T-helper 17 cell (primary cell): Measurements from ENCODE around the gene MBD6. TPM values are rescaled to one million over a fixed set of nuclear protein-coding genes. Genes with fewer than 3 reads are reported as not detected.
A peak's percentile ranks its signal among the peaks of the same experiment; 100 is the strongest.
"Not testable (repeated sequence)": the region's sequence is repeated elsewhere in the genome, so short reads cannot be mapped to it uniquely, and the experiment has no call there.

Experiments
- ATAC-seq: fragments of 150-1000 bp; cut with Tn5 transposase; 2 replicates; pipeline ENCODE4 v1.10.0; 2021; ENCODE audit warnings: mild to moderate bottlenecking, moderate library complexity
- DNase-seq, 3 donors: peaks; one replicate each; pipeline versions ENCODE4 v3.0.0 to v3.0.0-alpha.2; 2020 to 2021
- H3K9me3 ChIP-seq: one replicate; pipeline ENCODE4 v1.7.0; 2013; ENCODE audit warnings: low read length, mild to moderate bottlenecking; ENCODE audit not compliant: control insufficient read depth, poor library complexity, severe bottlenecking
- H3K27ac Mint-ChIP-seq: one replicate; pipeline ENCODE4 v1.8.0; 2022; ENCODE audit warnings: mild to moderate bottlenecking, moderate library complexity, mixed read lengths
- H3K27me3 Mint-ChIP-seq: one replicate; pipeline ENCODE4 v1.8.0; 2022; ENCODE audit warnings: mixed read lengths
- H3K36me3 Mint-ChIP-seq: one replicate; pipeline ENCODE4 v1.8.0; 2022; ENCODE audit warnings: low read depth, mixed read lengths
- H3K4me1 Mint-ChIP-seq: one replicate; pipeline ENCODE4 v1.8.0; 2022; ENCODE audit warnings: mild to moderate bottlenecking, mixed read lengths
- H3K4me3 Mint-ChIP-seq: one replicate; pipeline ENCODE4 v1.8.0; 2022; ENCODE audit warnings: mild to moderate bottlenecking, moderate library complexity, mixed read lengths
- total RNA-seq, 4 donors: library from RNA in 2 of 4; stranded (reverse) in 2 of 4; gene quantifications; one replicate each; pipeline ENCODE4 v1.2.3 and lab custom pipeline; 2022 to 2026

Gene MBD6
- total RNA-seq, 2 donors from 2014 or later = 82.4 to 93.5 TPM

DNA sequence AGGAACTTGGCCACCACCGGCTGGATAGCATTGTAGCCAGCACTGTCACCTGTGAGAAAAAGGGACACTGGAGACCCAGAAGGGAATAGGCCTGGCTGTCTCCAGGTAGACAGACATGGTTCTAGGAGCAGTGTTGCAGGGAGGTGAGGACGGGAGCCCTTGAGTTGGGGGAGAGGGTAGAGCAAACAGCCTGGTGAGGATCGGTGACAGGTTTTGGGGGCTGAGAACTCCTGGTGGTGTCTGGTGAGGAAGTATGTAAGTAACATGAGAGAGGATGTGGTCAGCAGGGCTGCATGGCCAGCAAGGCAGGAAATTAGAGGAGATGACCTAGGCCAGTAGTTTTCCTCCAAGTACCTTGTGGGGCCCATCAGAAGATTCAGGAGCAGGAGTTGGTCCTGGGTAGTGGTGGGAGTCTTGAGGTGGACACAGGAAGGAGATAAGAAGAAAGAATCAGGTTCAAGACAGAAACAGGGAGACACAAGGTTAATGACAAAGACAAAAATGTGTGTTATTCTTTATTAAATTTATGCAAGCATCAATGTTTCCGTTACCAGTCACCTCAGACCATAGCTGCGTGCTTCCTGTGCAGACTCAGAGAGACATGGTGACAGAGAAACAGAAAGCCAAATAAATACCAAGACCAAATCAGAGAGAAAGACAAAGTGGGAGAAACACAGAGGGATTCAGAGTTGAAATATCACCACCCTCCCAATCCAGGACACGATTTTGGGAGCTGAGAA lies 43.1 kb upstream of the MBD6 start, which contains the start of gene ARHGAP9:
Gene ARHGAP9, minus strand, starts transcription at position 491 of the 740 bp plus-strand sequence. Its CDS starts 460 bp downstream, at position 31.
- Mint-ChIP-seq H3K4me1 (peaks cover 62% of the 10 kb centered on the region), H3K36me3 (peaks cover 5% of the 10 kb centered on the region), H3K27ac (peak within 1 kb of the TSS; percentile 100), H3K4me3 (peak within 1 kb of the TSS; percentile 98), H3K27me3 (no peaks in the 10 kb centered on the region)
- ATAC-seq (peak; percentile 69), DNase-seq (peak in 2 of 3 donors; percentile 40 to 47)
- no peaks in the 10 kb centered on the region for H3K9me3 ChIP-seq

GRCh38 chr12:57481671-57482070 lies 41.0 kb upstream of the MBD6 start:
- Mint-ChIP-seq H3K36me3 (peaks cover 3% of the 10 kb centered on the region), H3K4me3 (no peak overlapping the region), H3K27me3 (no peaks in the 10 kb centered on the region), H3K27ac (peak overlapping the region; percentile 100), H3K4me1 (peaks cover 52% of the 10 kb centered on the region)
- no peaks in the 10 kb centered on the region for H3K9me3 ChIP-seq
- DNase-seq = no peak
- ATAC-seq = no peak

DNA sequence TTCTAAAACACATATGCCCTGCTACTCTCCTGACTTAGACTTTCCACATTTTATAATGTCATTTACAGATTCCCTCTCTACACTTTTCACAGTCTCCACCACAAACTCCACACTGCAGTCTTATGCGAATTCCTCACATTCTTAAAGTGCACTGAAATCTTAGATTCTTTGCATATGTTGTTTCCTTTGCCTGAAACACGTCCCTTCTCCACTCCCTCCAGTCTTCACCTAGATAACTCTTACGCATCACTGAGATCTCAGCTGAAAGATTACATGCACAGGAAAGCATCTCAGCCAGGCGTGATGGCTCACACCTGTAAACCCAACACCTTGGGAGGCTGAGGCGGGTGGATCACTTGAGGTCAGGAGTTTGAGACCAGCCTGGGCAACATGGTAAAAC lies 39.2 kb upstream of the MBD6 start:
- H3K9me3 ChIP-seq = no peaks in the 10 kb centered on the region
- Mint-ChIP-seq H3K27me3 (no peaks in the 10 kb centered on the region), H3K4me3 (no peak overlapping the region), H3K27ac (peak overlapping the region; percentile 100), H3K36me3 (peaks cover 2% of the 10 kb centered on the region), H3K4me1 (peaks cover 42% of the 10 kb centered on the region)
- no peak for DNase-seq
- ATAC-seq = no peak

GRCh38 chr12:57485695-57486094 lies 36.9 kb upstream of the MBD6 start:
- Mint-ChIP-seq H3K27me3 (no peaks in the 10 kb centered on the region), H3K27ac (no peak overlapping the region), H3K4me1 (peaks cover 32% of the 10 kb centered on the region), H3K36me3 (peaks cover 2% of the 10 kb centered on the region), H3K4me3 (no peak overlapping the region)
- DNase-seq (no peak), ATAC-seq (no peak)
- no peaks in the 10 kb centered on the region for H3K9me3 ChIP-seq

GRCh38 chr12:57487055-57487596 lies 35.5 kb upstream of the MBD6 start:
- Mint-ChIP-seq H3K4me1 (peaks cover 28% of the 10 kb centered on the region), H3K4me3 (no peak overlapping the region), H3K27ac (peak overlapping the region; percentile 97), H3K27me3 (no peaks in the 10 kb centered on the region), H3K36me3 (peaks cover 8% of the 10 kb centered on the region)
- ATAC-seq (no peak), DNase-seq (no peak)
- no peaks in the 10 kb centered on the region for H3K9me3 ChIP-seq

DNA sequence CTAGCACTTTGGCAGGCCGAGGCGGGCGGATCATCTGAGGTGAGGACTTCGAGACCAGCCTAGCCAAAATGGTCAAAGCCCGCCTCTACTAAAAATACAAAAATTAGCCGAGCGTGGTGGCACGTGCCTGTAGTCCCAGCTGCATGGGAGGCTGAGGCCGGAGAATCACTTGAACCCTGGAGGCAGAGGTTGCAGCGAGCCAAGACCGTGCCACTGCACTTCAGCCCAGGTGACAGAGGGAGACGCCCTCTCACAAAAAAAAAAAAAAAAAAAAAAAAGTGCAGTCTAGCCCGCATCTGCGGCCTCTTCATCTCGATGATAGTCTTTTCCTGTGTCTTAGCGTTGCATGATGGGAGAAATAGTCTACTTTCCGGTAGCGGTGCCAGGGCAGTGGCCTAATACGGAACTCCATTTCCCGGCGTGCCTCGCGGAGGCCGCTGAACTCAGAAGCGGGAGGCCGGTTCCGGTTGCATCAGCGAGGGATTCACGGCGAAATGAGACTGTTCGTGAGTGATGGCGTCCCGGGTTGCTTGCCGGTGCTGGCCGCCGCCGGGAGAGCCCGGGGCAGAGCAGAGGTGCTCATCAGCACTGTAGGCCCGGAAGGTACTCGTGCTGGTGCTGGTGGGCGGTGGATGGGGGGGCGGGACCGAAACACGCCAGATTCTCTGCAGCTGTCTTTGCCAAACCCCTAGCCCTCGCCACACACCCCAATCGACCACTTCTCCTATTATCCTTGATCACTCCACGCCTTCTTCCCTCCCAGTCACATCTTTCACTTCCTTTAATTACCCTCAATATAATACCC lies 34.8 kb upstream of the MBD6 start, which contains the start of gene MARS1:
Gene MARS1, plus strand, starts transcription at position 472 of the 805 bp plus-strand sequence. Its CDS starts 23 bp downstream, at position 495.
- Mint-ChIP-seq H3K27ac (peak within 1 kb of the TSS; percentile 97), H3K27me3 (no peaks in the 10 kb centered on the region)

DNA sequence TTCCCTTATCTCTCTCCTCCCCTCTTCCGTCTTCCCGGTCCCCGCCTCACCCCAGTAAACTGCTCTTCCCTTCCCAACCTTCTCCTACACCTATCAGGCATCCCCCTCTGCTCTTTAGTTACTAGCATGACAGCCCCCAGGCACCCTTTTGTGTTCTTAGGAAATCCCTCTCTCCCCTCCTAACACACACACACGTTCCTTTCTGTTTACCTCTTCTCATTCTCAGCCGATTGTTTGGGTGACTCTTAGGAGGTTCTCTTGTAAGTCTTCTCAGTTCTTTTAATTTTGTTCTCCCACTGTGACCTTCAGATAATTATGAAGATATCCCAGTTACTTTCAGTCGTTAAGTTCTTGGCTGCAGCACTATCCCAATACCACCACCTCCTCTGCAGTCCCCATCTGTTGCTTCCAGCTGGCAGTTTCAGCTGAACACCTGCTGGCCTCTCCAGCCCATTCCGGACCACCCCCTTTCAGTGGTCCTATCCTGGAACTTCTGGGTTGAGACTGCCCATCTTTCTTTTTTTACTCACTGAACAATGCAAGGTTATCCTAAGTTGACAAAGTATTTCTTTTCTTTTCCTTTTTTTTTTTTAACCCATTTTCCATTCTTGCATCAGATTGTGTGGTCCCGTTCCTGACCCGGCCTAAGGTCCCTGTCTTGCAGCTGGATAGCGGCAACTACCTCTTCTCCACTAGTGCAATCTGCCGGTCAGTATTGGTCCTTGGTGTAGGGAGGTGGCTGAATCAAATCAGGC lies 34.0 kb upstream of the MBD6 start:
- no peaks in the 10 kb centered on the region for H3K9me3 ChIP-seq
- Mint-ChIP-seq H3K27ac (peak overlapping the region; percentile 97), H3K4me1 (peaks cover 27% of the 10 kb centered on the region), H3K36me3 (peaks cover 8% of the 10 kb centered on the region), H3K27me3 (no peaks in the 10 kb centered on the region), H3K4me3 (peak overlapping the region; percentile 98)
- ATAC-seq = no peak
- DNase-seq = no peak

More for the DNA sequence above, 34.8 kb upstream of the MBD6 start, which contains the start of gene MARS1:
- Mint-ChIP-seq H3K36me3 (peaks cover 8% of the 10 kb centered on the region), H3K4me3 (peak within 1 kb of the TSS; percentile 98), H3K4me1 (peaks cover 31% of the 10 kb centered on the region)
- DNase-seq (peak; percentile 80 to 87 (median 82)), ATAC-seq (peak; percentile 98)
- H3K9me3 ChIP-seq = no peaks in the 10 kb centered on the region

- H3K27ac Mint-ChIP-seq = peak overlapping the region; percentile 97
- peaks cover 8% of the 10 kb centered on the region for H3K36me3 Mint-ChIP-seq
- H3K27me3 Mint-ChIP-seq = no peaks in the 10 kb centered on the region
- ATAC-seq = no peak
- H3K4me1 Mint-ChIP-seq = peaks cover 26% of the 10 kb centered on the region
- peak overlapping the region; percentile 98 for H3K4me3 Mint-ChIP-seq
- no peaks in the 10 kb centered on the region for H3K9me3 ChIP-seq
- no peak for DNase-seq
Observed at GRCh38 chr12:57489157-57489641, 33.4 kb upstream of the MBD6 start.

GRCh38 chr12:57490126-57490525 lies 32.5 kb upstream of the MBD6 start:
- no peak overlapping the region for H3K4me3 Mint-ChIP-seq
- peaks cover 8% of the 10 kb centered on the region for H3K36me3 Mint-ChIP-seq
- no peaks in the 10 kb centered on the region for H3K9me3 ChIP-seq
- peaks cover 26% of the 10 kb centered on the region for H3K4me1 Mint-ChIP-seq
- no peak overlapping the region for H3K27ac Mint-ChIP-seq
- DNase-seq (no peak), ATAC-seq (no peak)
- no peaks in the 10 kb centered on the region for H3K27me3 Mint-ChIP-seq

- DNase-seq (no peak), ATAC-seq (no peak)
- H3K9me3 ChIP-seq = no peaks in the 10 kb centered on the region
- Mint-ChIP-seq H3K36me3 (peaks cover 8% of the 10 kb centered on the region), H3K27me3 (no peaks in the 10 kb centered on the region), H3K27ac (peak overlapping the region; percentile 71), H3K4me1 (peaks cover 26% of the 10 kb centered on the region), H3K4me3 (peak overlapping the region; percentile 15)
Observed at GRCh38 chr12:57491393-57492280, 31.0 kb upstream of the MBD6 start.

GRCh38 chr12:57495051-57495701 lies 27.4 kb upstream of the MBD6 start:
- H3K4me3 Mint-ChIP-seq, DNase-seq, H3K9me3 ChIP-seq, H3K27me3 Mint-ChIP-seq, ATAC-seq, H3K27ac Mint-ChIP-seq: not testable (repeated sequence)
- Mint-ChIP-seq H3K4me1 (peaks cover 18% of the 10 kb centered on the region), H3K36me3 (peaks cover 14% of the 10 kb centered on the region)
